ENCODE data around the gene GNB1L.

DNA sequence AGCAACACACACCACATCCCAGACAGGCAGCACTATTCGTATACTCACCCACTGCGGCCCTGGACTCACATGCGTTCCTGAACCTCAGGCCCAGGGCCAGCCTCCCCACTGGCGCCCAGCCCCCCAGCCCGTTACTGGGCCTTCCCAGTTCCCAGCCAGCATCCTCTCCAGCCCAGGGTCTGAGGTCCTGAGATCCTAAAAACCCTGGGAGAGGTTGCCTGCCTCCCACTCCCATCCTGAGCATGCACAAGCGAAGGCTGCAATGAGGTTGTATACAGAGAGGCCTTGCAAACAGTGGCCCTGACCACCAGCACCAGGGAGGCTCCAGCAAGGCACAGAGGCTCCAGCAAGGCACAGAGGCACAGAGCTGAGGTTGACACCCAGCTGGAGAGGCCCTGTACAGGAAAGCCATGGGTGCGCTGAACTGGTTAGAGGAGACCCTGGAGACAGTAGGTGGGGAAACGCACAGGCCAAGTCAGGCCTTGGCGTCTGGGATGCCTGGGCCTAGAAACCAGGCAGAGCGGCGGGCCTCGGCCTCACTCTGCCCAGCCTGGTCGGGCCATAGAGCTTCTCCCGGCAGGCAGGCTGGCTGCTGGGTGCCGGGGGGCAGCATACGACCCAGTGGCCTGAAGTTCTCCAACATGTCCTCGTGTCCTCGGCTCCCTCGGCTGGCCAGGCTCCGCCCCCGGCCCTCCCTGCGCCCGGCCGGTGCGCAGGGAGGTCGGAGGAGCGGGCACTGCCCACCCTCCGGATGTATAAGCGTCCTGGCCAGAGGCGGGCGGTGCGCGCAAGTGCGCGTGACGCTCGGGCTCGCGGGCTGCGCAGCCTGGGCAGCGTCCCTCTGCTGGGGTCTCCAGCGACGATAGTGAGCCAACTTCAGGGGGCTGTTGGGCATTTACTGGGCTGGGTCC, 96.4 kb downstream of the GNB1L start:
- no peak for TF ChIP-seq YY1 (IDR thresholded peaks at IDR 0.05; ENCODE audit: insufficient read depth, insufficient read length)
- no peak for TF ChIP-seq SUZ12 (IDR thresholded peaks at IDR 0.05; ENCODE audit: extremely low read depth, insufficient read depth, insufficient read length)

Measured in NT2/D1 (cell line).